H1 (cell line): ENCODE measurements around the gene GALT. TPM values are rescaled to one million over a fixed set of nuclear protein-coding genes. Genes with fewer than 3 reads are reported as not detected.

Source experiments
- ATF2 ChIP-seq: IDR thresholded peaks from 2 replicates; pipeline ENCODE4 v1.6.1; 2012; ENCODE audit warnings: low read length, inconsistent platforms
- HDAC2 ChIP-seq, 2 experiments: fragments of 300-600 bp in 1 of 2; sonication (generic) in 1 of 2; IDR thresholded peaks; 2 replicates each; pipeline ENCODE4 v1.6.1; 2011 to 2012; ENCODE audit warnings: low read depth in 2 of 2, low read length in 2 of 2, mild to moderate bottlenecking in 2 of 2, moderate library complexity in 2 of 2, borderline replicate concordance in 1 of 2, inconsistent platforms in 1 of 2
- TCF12 ChIP-seq: IDR thresholded peaks from 2 replicates; pipeline ENCODE4 v1.6.1; 2011; ENCODE audit warnings: low read depth, mild to moderate bottlenecking, low read length
- polyA plus RNA-seq, 7 experiments: library from polyadenylated mRNA; depleted of rRNA in 3 of 7; stranded (reverse) in 5 of 7; unstranded in 2 of 7; fragments of >200 nt in 5 of 7; fragments of 200-250 nt in 2 of 7; gene quantifications; 1 replicate in 5 of 7; 2 replicates in 1 of 7; 4 replicates in 1 of 7; pipeline versions ENCODE4 v1.2.1 to v1.2.3, GENCODE V29; 2011 to 2013; ENCODE audit warnings: missing spikeins in 2 of 7, mixed read lengths in 2 of 7
- total RNA-seq: library from RNA; stranded (reverse); fragmentation: NEBNext Ultra II Directional; extraction: Animal tissue kit (Norgen Biotek cat#: 25700); gene quantifications from 2 replicates; pipeline ENCODE4 v1.2.1, GENCODE V29; 2021

Gene GALT
- total and polyA plus RNA-seq, 2 of the 8 experiments (the other 6 are each of a cell fraction or from before 2014, with no cell fraction given), result 21.9 to 50.6 TPM

GRCh38 chr9:34650816-34651215 is 4.3 kb downstream of the GALT start (continued):
- TF ChIP-seq ATF2, result no peak
- TF ChIP-seq HDAC2 (IDR thresholded peaks at IDR 0.05; ENCODE audit: borderline replicate concordance in 1 of 2, low read depth in 2 of 2, low read length in 2 of 2), result no peak
- no peak for TF ChIP-seq TCF12
